IMR-90 (cell line): Measurements from ENCODE around the gene SLC13A5. TPM values are rescaled to one million over a fixed set of nuclear protein-coding genes. Genes with fewer than 3 reads are reported as not detected.

Experiments
- ATAC-seq: fragments of 200-7000 bp; cut with Tn5 transposase; 2 replicates; pipeline ENCODE4 v1.9.1; 2020; ENCODE audit warnings: low read depth, mild to moderate bottlenecking, moderate library complexity
- BruUV-seq: library from RNA; stranded (reverse); fragments of 400-500 nt; replicated peaks from 2 replicates; lab custom pipeline; 2021; lab: Mats Ljungman, UMichigan
- CTCF ChIA-PET: fragments of 300-600 bp; formaldehyde crosslinking; extraction: SDS; loops from one replicate; lab custom pipeline; 2021; ENCODE audit warnings: antibody characterized with exemption; lab: Yijun Ruan, JAX
- POLR2A ChIA-PET: fragments of 300-600 bp; sonication (Branson Sonifier 250); formaldehyde crosslinking; loops from one replicate; lab custom pipeline; 2022; ENCODE audit warnings: antibody characterized with exemption; ENCODE audit not compliant: unreplicated experiment; lab: Charles Lee
- DNase-seq: peaks from one replicate; pipeline ENCODE4 v3.0.0; 2013
- H2AFZ ChIP-seq: replicated peaks from 2 replicates; pipeline ENCODE3; 2013; ENCODE audit warnings: low read length, mild to moderate bottlenecking; ENCODE audit not compliant: poor library complexity
- H2AK5ac ChIP-seq: 2 replicates; pipeline ENCODE4 v1.6.1; 2013; ENCODE audit warnings: low read depth, low read length, inconsistent platforms
- H2AK9ac ChIP-seq: replicated peaks from 2 replicates; pipeline ENCODE3; 2013; ENCODE audit warnings: mild to moderate bottlenecking, low read depth, low read length, moderate library complexity; ENCODE audit not compliant: poor library complexity
- H2BK120ac ChIP-seq: 2 replicates; pipeline ENCODE4 v1.6.1; 2013; ENCODE audit warnings: low read depth, low read length, inconsistent platforms
- H2BK15ac ChIP-seq: 3 replicates; pipeline ENCODE4 v1.6.1; 2013; ENCODE audit warnings: low read depth, low read length, inconsistent platforms
- H2BK20ac ChIP-seq: 2 replicates; pipeline ENCODE4 v1.6.1; 2013; ENCODE audit warnings: low read depth, mild to moderate bottlenecking, inconsistent platforms, low read length, moderate library complexity
- H2BK5ac ChIP-seq: 2 replicates; pipeline ENCODE4 v1.6.1; 2013; ENCODE audit warnings: mild to moderate bottlenecking, low read depth, low read length, inconsistent platforms; ENCODE audit not compliant: poor library complexity, severe bottlenecking
- H3K14ac ChIP-seq: replicated peaks from 2 replicates; pipeline ENCODE4 v1.6.1; 2013; ENCODE audit warnings: low read depth, low read length, inconsistent platforms
- H3K18ac ChIP-seq: 2 replicates; pipeline ENCODE4 v1.6.1; 2013; ENCODE audit warnings: low read depth, low read length, control low read depth
- H3K23ac ChIP-seq: 2 replicates; pipeline ENCODE4 v1.6.1; 2013; ENCODE audit warnings: low read depth, low read length, inconsistent platforms
- H3K27ac ChIP-seq: 2 replicates; pipeline ENCODE4 v1.5.1; 2013; ENCODE audit warnings: mild to moderate bottlenecking, control low read depth, low read length; ENCODE audit not compliant: insufficient read depth
- H3K27me3 ChIP-seq: 2 replicates; pipeline ENCODE4 v1.6.1; 2013; ENCODE audit warnings: low read length; ENCODE audit not compliant: control insufficient read depth, insufficient read depth
- H3K36me3 ChIP-seq: 2 replicates; pipeline ENCODE4 v1.6.1; 2013; ENCODE audit warnings: low read length, mixed read lengths; ENCODE audit not compliant: control insufficient read depth, insufficient read depth
- H3K4ac ChIP-seq: 2 replicates; pipeline ENCODE4 v1.6.1; 2013; ENCODE audit warnings: low read depth, low read length, inconsistent platforms
- H3K4me1 ChIP-seq: 2 replicates; pipeline ENCODE4 v1.6.1; 2013; ENCODE audit warnings: low read length, mixed read lengths; ENCODE audit not compliant: control insufficient read depth, insufficient read depth
- H3K4me2 ChIP-seq: 2 replicates; pipeline ENCODE4 v1.6.1; 2013; ENCODE audit warnings: low read depth, mild to moderate bottlenecking, control low read depth, low read length, moderate library complexity
- H3K4me3 ChIP-seq: 2 replicates; pipeline ENCODE4 v1.5.1; 2013; ENCODE audit warnings: low read depth, mild to moderate bottlenecking, control low read depth, low read length, moderate library complexity; ENCODE audit not compliant: insufficient read depth
- H3K56ac ChIP-seq: 2 replicates; pipeline ENCODE4 v1.6.1; 2013; ENCODE audit warnings: low read length, inconsistent platforms; ENCODE audit not compliant: insufficient read depth; ENCODE audit errors: extremely low read depth
- H3K79me1 ChIP-seq, 2 experiments: 2 replicates each; pipeline ENCODE4 v1.6.1; 2013; ENCODE audit warnings: low read length in 2 of 2, inconsistent platforms in 1 of 2, low read depth in 1 of 2
- H3K9ac ChIP-seq: 2 replicates; pipeline ENCODE4 v1.6.1; 2013; ENCODE audit warnings: low read depth, low read length, control low read depth
- H3K9me1 ChIP-seq: 2 replicates; pipeline ENCODE4 v1.6.1; 2013; ENCODE audit warnings: low read length, inconsistent platforms; ENCODE audit not compliant: insufficient read depth
- H3K9me3 ChIP-seq: 2 replicates; pipeline ENCODE4 v1.6.1; 2013; ENCODE audit warnings: low read length; ENCODE audit not compliant: control insufficient read depth, insufficient read depth
- H4K20me1 ChIP-seq: 2 replicates; pipeline ENCODE4 v1.6.1; 2013; ENCODE audit warnings: low read length, inconsistent platforms; ENCODE audit not compliant: insufficient read depth
- H4K5ac ChIP-seq: 2 replicates; pipeline ENCODE4 v1.6.1; 2013; ENCODE audit warnings: mild to moderate bottlenecking, low read depth, low read length, control low read depth
- H4K8ac ChIP-seq, 2 experiments: 2 replicates each; pipeline ENCODE4 v1.6.1; 2013; ENCODE audit warnings: low read depth in 2 of 2, low read length in 2 of 2, control low read depth in 1 of 2, inconsistent platforms in 1 of 2
- H4K91ac ChIP-seq: 2 replicates; pipeline ENCODE4 v1.6.1; 2013; ENCODE audit warnings: low read depth, low read length, inconsistent platforms; ENCODE audit not compliant: insufficient read depth
- CHD1 ChIP-seq: IDR thresholded peaks from 2 replicates; pipeline ENCODE4 v1.6.1; 2012; ENCODE audit warnings: low read depth, low read length, improper control_type of control experiment
- FOS ChIP-seq: fragments of 150-350 bp; IDR thresholded peaks from 2 replicates; pipeline ENCODE4 v1.6.1; 2016; ENCODE audit warnings: low read depth, low read length
- WGBS, 2 experiments: methylation state at CpG; one replicate each; pipeline versions ENCODE4 v1.1.5 to v1.1.7; 2013; ENCODE audit warnings: missing lambda C conversion rate in 2 of 2; ENCODE audit not compliant: insufficient read length in 1 of 2; ENCODE audit errors: extremely low coverage in 2 of 2; 5-methylcytosine and 5-hydroxymethylcytosine counted together
- dilution Hi-C: fragments of 300-500 bp; cut with HindIII; formaldehyde crosslinking; loops from one replicate; pipeline ENCODE4 v1.14.3; 2018; ENCODE audit warnings: low sequenced_read_pairs; ENCODE audit not compliant: unreplicated experiment
- in situ Hi-C: fragments of 300-500 bp; cut with MboI; formaldehyde crosslinking; loops from 3 replicates; pipeline ENCODE4 v1.14.3; 2019; ENCODE audit warnings: low sequenced_read_pairs, inconsistent platforms, mixed read lengths
- intact Hi-C: fragments of 100-400 bp; cut with micrococcal nuclease; formaldehyde crosslinking; loops from 2 replicates; pipeline ENCODE4 v1.10.0; 2022
- polyA plus RNA-seq, 3 experiments: library from polyadenylated mRNA; depleted of rRNA; stranded (reverse); fragments of >200 nt; gene quantifications; 2 replicates each; pipeline ENCODE4 v1.2.3, GENCODE V29; 2012; ENCODE audit warnings: low replicate concordance in 1 of 3
- total RNA-seq: library from RNA; depleted of rRNA; stranded (reverse); fragments of >200 nt; gene quantifications from 2 replicates; pipeline ENCODE4 v1.2.3, GENCODE V29; 2012

The SLC13A5 gene
- total and polyA plus RNA-seq, 2 of the 4 experiments (the other 2 are of a cell fraction) = not detected

GRCh38 chr17:6755731-6756184 lies 42.6 kb upstream of the SLC13A5 start, which contains the start of gene XAF1:
Gene XAF1, plus strand, starts transcription at chr17:6756046. Its CDS starts 33 bp downstream, at chr17:6756079.
- Histone ChIP-seq H3K14ac (peak within 1 kb of the TSS; percentile 38), H2AFZ (peak within 1 kb of the TSS; percentile 86), H2AK5ac (no peak within 1 kb of the TSS), H4K8ac (peak within 1 kb of the TSS; percentile 43 to 85; a peak in 3 of 4 replicates), H3K9ac (peak within 1 kb of the TSS; percentile 45), H3K23ac (peak within 1 kb of the TSS; percentile 49; the same call in 1 of the 2 replicates), H3K27ac (peak within 1 kb of the TSS; percentile 30; the same call in 1 of the 2 replicates), H2BK15ac (peak within 1 kb of the TSS; percentile 41; the same call in 1 of the 3 replicates), H3K4me1 (peaks cover 15% of the 10 kb centered on the region), H3K9me1 (peaks cover 12% of the 10 kb centered on the region), H2BK5ac (no peak within 1 kb of the TSS), H3K18ac (peak within 1 kb of the TSS; percentile 11; the same call in 1 of the 2 replicates), H3K4me3 (peak within 1 kb of the TSS; percentile 8), H4K5ac (peak within 1 kb of the TSS; percentile 47; the same call in 1 of the 2 replicates), H3K4me2 (peak within 1 kb of the TSS; percentile 64), H3K27me3 (no peaks in the 10 kb centered on the region), H3K56ac (no peak within 1 kb of the TSS), H3K9me3 (no peaks in the 10 kb centered on the region), H2BK20ac (peak within 1 kb of the TSS; percentile 69), H3K4ac (peak within 1 kb of the TSS; percentile 55), H2AK9ac (no peak within 1 kb of the TSS), H2BK120ac (peak within 1 kb of the TSS; percentile 66), H4K91ac (peak within 1 kb of the TSS; percentile 66), H3K36me3 (no peaks in the 10 kb centered on the region), H4K20me1 (no peaks in the 10 kb centered on the region), H3K79me1 (no peaks in the 10 kb centered on the region)
- dilution Hi-C loops = no loop called here
- intact Hi-C loops = loop anchor here (10.0 kb wide), 1 partner anchor 91 kb away; no protein-coding TSS in a partner anchor
- ATAC-seq = peak; percentile 38
- BruUV-seq = no TSS peak
- no peak for TF ChIP-seq CHD1
- TF ChIP-seq FOS = no peak
- in situ Hi-C loops = no loop called here
- WGBS, 2 experiments = 49% methylated on average over 9 of the region's 14 CpGs; no CpG with 5 or more reads in 1 of the 2 experiments
- CTCF ChIA-PET = no interaction called here
- peak; percentile 33 for DNase-seq
- POLR2A ChIA-PET = no interaction called here
